DND-41 (cell line): ENCODE measurements around the gene ETFB.

Experiments
- ATAC-seq: fragments of 200-7000 bp; cut with Tn5 transposase; 3 replicates; pipeline ENCODE4 v1.9.1; 2021; ENCODE audit warnings: low read depth; ENCODE audit not compliant: insufficient read depth
- DNase-seq: peaks from one replicate; pipeline ENCODE4 v3.0.0-alpha.2; 2020
- H2AFZ ChIP-seq: 2 replicates; pipeline ENCODE4 v1.6.0; 2012; ENCODE audit warnings: low read depth, low read length
- H3K27ac ChIP-seq: 2 replicates; pipeline ENCODE4 v1.5.1; 2012; ENCODE audit warnings: low read length, inconsistent platforms
- H3K27me3 ChIP-seq: fragments of 200-600 bp; sonication (generic); 2 replicates; pipeline ENCODE4 v1.6.0; 2012; ENCODE audit warnings: low read length, mild to moderate bottlenecking, inconsistent platforms; ENCODE audit not compliant: insufficient read depth, poor library complexity
- H3K36me3 ChIP-seq: 2 replicates; pipeline ENCODE4 v1.5.1; 2012; ENCODE audit warnings: low read length, inconsistent platforms; ENCODE audit not compliant: insufficient read depth
- H3K4me1 ChIP-seq: 2 replicates; pipeline ENCODE4 v1.5.1; 2012; ENCODE audit warnings: mild to moderate bottlenecking, low read length; ENCODE audit not compliant: insufficient read depth
- H3K4me2 ChIP-seq: 2 replicates; pipeline ENCODE4 v1.6.0; 2012; ENCODE audit warnings: mild to moderate bottlenecking, moderate library complexity, low read length, inconsistent platforms; ENCODE audit not compliant: insufficient read depth
- H3K4me3 ChIP-seq, 2 experiments: fragments of 200-600 bp in 1 of 2; shearing (Covaris generic) in 1 of 2; 2 replicates each; pipeline ENCODE4 v1.5.1; 2012 to 2016; ENCODE audit warnings: inconsistent platforms in 2 of 2, low read length in 2 of 2, mild to moderate bottlenecking in 2 of 2, low read depth in 1 of 2, moderate library complexity in 1 of 2
- H3K79me2 ChIP-seq: 2 replicates; pipeline ENCODE4 v1.6.0; 2012; ENCODE audit warnings: low read length, inconsistent platforms; ENCODE audit not compliant: insufficient read depth
- H3K9ac ChIP-seq: 2 replicates; pipeline ENCODE4 v1.6.0; 2012; ENCODE audit warnings: low read depth, mild to moderate bottlenecking, inconsistent platforms, low read length, moderate library complexity
- H3K9me3 ChIP-seq: 2 replicates; pipeline ENCODE4 v1.5.1; 2012; ENCODE audit warnings: low read length, moderate library complexity, mild to moderate bottlenecking, inconsistent platforms; ENCODE audit not compliant: insufficient read depth, severe bottlenecking
- H4K20me1 ChIP-seq: 2 replicates; pipeline ENCODE4 v1.6.0; 2012; ENCODE audit warnings: low read length; ENCODE audit not compliant: insufficient read depth
- CTCF ChIP-seq: IDR thresholded peaks from 2 replicates; pipeline ENCODE4 v1.5.1; 2012; ENCODE audit warnings: borderline replicate concordance, low read length, moderate library complexity, mild to moderate bottlenecking; ENCODE audit not compliant: poor library complexity, severe bottlenecking; ENCODE audit errors: extremely low read depth
- EZH2 ChIP-seq: IDR thresholded peaks from 3 replicates; pipeline ENCODE4 v1.6.1; 2012; ENCODE audit warnings: borderline replicate concordance, low read depth, mild to moderate bottlenecking, moderate library complexity, low read length, inconsistent platforms; ENCODE audit not compliant: severe bottlenecking

Gene ETFB

GRCh38 chr19:51377422-51377821 lies 11.2 kb upstream of the ETFB start:
- H3K27me3 ChIP-seq, result no peaks in the 10 kb centered on the region
- H3K9me3 ChIP-seq, result peaks cover 4% of the 10 kb centered on the region
- no peak overlapping the region for H2AFZ ChIP-seq
- TF ChIP-seq EZH2 (no peak), CTCF (no peak)
- H3K4me3 ChIP-seq, result no peak overlapping the region
- DNase-seq, result no peak
- no peak for ATAC-seq
- no peaks in the 10 kb centered on the region for H4K20me1 ChIP-seq
- no peaks in the 10 kb centered on the region for H3K79me2 ChIP-seq
- H3K36me3 ChIP-seq, result no peaks in the 10 kb centered on the region
- H3K4me1 ChIP-seq, result peaks cover 29% of the 10 kb centered on the region
- H3K27ac ChIP-seq, result no peak overlapping the region
- no peak overlapping the region for H3K9ac ChIP-seq
- H3K4me2 ChIP-seq, result no peak overlapping the region

- Histone ChIP-seq H4K20me1 (no peaks in the 10 kb centered on the region), H3K9ac (no peak overlapping the region), H3K9me3 (no peaks in the 10 kb centered on the region), H3K27me3 (no peaks in the 10 kb centered on the region), H3K79me2 (peaks cover 5% of the 10 kb centered on the region; the same call in 1 of the 2 replicates), H2AFZ (no peak overlapping the region), H3K4me3 (no peak overlapping the region), H3K27ac (no peak overlapping the region), H3K4me2 (no peak overlapping the region), H3K36me3 (no peaks in the 10 kb centered on the region), H3K4me1 (peaks cover 47% of the 10 kb centered on the region)
- no peak for TF ChIP-seq CTCF
- no peak for TF ChIP-seq EZH2
- DNase-seq, result peak; percentile 59
- no peak for ATAC-seq
Observed at GRCh38 chr19:51375504-51376221, 9.5 kb upstream of the ETFB start.

- peak within 1 kb of the TSS; percentile 89 for H3K27ac ChIP-seq
- peaks cover 62% of the 10 kb centered on the region for H3K4me1 ChIP-seq
- H3K79me2 ChIP-seq, result peaks cover 5% of the 10 kb centered on the region; the same call in 1 of the 2 replicates
- no peaks in the 10 kb centered on the region for H3K9me3 ChIP-seq
- H3K36me3 ChIP-seq, result no peaks in the 10 kb centered on the region
- no peaks in the 10 kb centered on the region for H4K20me1 ChIP-seq
- peak within 1 kb of the TSS; percentile 69 for H3K9ac ChIP-seq
- no peaks in the 10 kb centered on the region for H3K27me3 ChIP-seq
- H2AFZ ChIP-seq, result peak within 1 kb of the TSS; percentile 48
- H3K4me2 ChIP-seq, result peak within 1 kb of the TSS; percentile 83
- TF ChIP-seq EZH2 (no peak), CTCF (no peak)
- peak within 1 kb of the TSS; percentile 7 to 57; a peak in 3 of 4 replicates for H3K4me3 ChIP-seq
- ATAC-seq (peak; percentile 87), DNase-seq (peak; percentile 93)
Observed at GRCh38 chr19:51372649-51373504, 6.7 kb upstream of the ETFB start, which contains the start of gene NKG7. NKG7 (minus strand) TSS chr19:51372654; CDS start chr19:51372535, 119 bp downstream.
